HepG2 (cell line): ENCODE measurements around the gene IL10RA. TPM values are rescaled to one million over a fixed set of nuclear protein-coding genes. Genes with fewer than 3 reads are reported as not detected.

Source experiments
- ATAC-seq: fragments of 200-7000 bp; cut with Tn5 transposase; 3 replicates; pipeline ENCODE4 v1.9.1; 2020; ENCODE audit warnings: mild to moderate bottlenecking, moderate library complexity
- BruUV-seq: library from RNA; stranded (reverse); fragments of 400-500 nt; replicated peaks from 2 replicates; lab custom pipeline; 2021; lab: Mats Ljungman, UMichigan
- CTCF ChIA-PET: fragments of 300-600 bp; formaldehyde crosslinking; extraction: SDS; loops from one replicate; lab custom pipeline; 2021; ENCODE audit warnings: low total read pairs, inconsistent platforms, low intra/inter-chr PET ratio; lab: Yijun Ruan, JAX
- POLR2A ChIA-PET: fragments of 350-600 bp; sonication (Branson Sonifier 250); formaldehyde crosslinking; loops from one replicate; lab custom pipeline; 2020; ENCODE audit warnings: antibody characterized with exemption, inconsistent platforms; lab: Yijun Ruan, JAX
- DNase-seq: peaks from one replicate; pipeline ENCODE4 v3.0.0-alpha.2; 2015; ENCODE audit warnings: low spot score
- FAIRE-seq: peaks from 3 replicates; lab custom pipeline; 2011; peaks lifted over from hg19 to GRCh38; lab: Jason Lieb, UNC
- H2AFZ ChIP-seq: one replicate; pipeline ENCODE4 v1.6.1; 2011; ENCODE audit warnings: low read length, inconsistent platforms
- H3K27ac ChIP-seq: fragments of 300-600 bp; 3 replicates; pipeline ENCODE4 v1.8.0; 2011; ENCODE audit warnings: mixed run types, mild to moderate bottlenecking, mixed read lengths, low read length, inconsistent platforms; ENCODE audit not compliant: insufficient read depth; ENCODE audit errors: extremely low read length
- H3K27me3 ChIP-seq, 2 experiments: fragments of 200-600 bp in 1 of 2; 2 replicates in 1 of 2; 3 replicates in 1 of 2; pipeline versions ENCODE4 v1.6.0 to v1.8.0; 2011; ENCODE audit warnings: low read length in 2 of 2, mild to moderate bottlenecking in 2 of 2, moderate library complexity in 2 of 2, inconsistent platforms in 1 of 2; ENCODE audit not compliant: insufficient read depth in 2 of 2, control insufficient read depth in 1 of 2
- H3K36me3 ChIP-seq, 2 experiments: fragments of 200-600 bp in 1 of 2; replicated peaks in 1 of 2; 2 replicates in 1 of 2; 3 replicates in 1 of 2; pipeline versions ENCODE4 v1.5.1 to v1.8.0; 2011; ENCODE audit warnings: low read length in 2 of 2, inconsistent platforms in 1 of 2; ENCODE audit not compliant: insufficient read depth in 2 of 2, control insufficient read depth in 1 of 2
- H3K4me1 ChIP-seq: 2 replicates; pipeline ENCODE4 v1.5.1; 2012; ENCODE audit warnings: low read length, inconsistent platforms; ENCODE audit not compliant: insufficient read depth
- H3K4me2 ChIP-seq: 2 replicates; pipeline ENCODE4 v1.6.0; 2011; ENCODE audit warnings: low read depth, low read length, inconsistent platforms
- H3K4me3 ChIP-seq, 3 experiments: fragments of 200-600 bp in 1 of 3; sonication (generic), shearing (Covaris generic) in 1 of 3; replicated peaks in 1 of 3; 2 replicates each; pipeline ENCODE4 v1.5.1; 2011 to 2016; ENCODE audit warnings: low read length in 3 of 3, inconsistent platforms in 2 of 3, low read depth in 2 of 3, mild to moderate bottlenecking in 2 of 3, control low read depth in 1 of 3, mixed read lengths in 1 of 3; ENCODE audit not compliant: insufficient read depth in 1 of 3
- H3K79me2 ChIP-seq: one replicate; pipeline ENCODE4 v1.6.1; 2011; ENCODE audit warnings: low read length, inconsistent platforms; ENCODE audit not compliant: insufficient read depth
- H3K9ac ChIP-seq: 2 replicates; pipeline ENCODE4 v1.6.0; 2011; ENCODE audit warnings: mild to moderate bottlenecking, low read depth, low read length, inconsistent platforms; ENCODE audit not compliant: insufficient read depth
- H3K9me3 ChIP-seq: 2 replicates; pipeline ENCODE4 v1.5.1; 2012; ENCODE audit warnings: mild to moderate bottlenecking, low read length
- H4K20me1 ChIP-seq: 2 replicates; pipeline ENCODE4 v1.6.0; 2011; ENCODE audit warnings: inconsistent platforms, mild to moderate bottlenecking, low read length, moderate library complexity; ENCODE audit not compliant: insufficient read depth
- CHD2 ChIP-seq: IDR thresholded peaks from 2 replicates; pipeline ENCODE4 v1.6.1; 2011; ENCODE audit warnings: low read depth, low read length, improper control_type of control experiment
- ETV5 ChIP-seq: IDR thresholded peaks from 2 replicates; pipeline ENCODE4 v1.6.1; 2018; ENCODE audit warnings: missing biosample characterization, missing genetic modification reagents, inconsistent platforms, borderline replicate concordance
- HOXA5 ChIP-seq: sonication (generic); formaldehyde crosslinking; IDR thresholded peaks from 2 replicates; pipeline ENCODE4 v1.4.0; 2020; ENCODE audit warnings: missing genetic modification reagents
- HOXA9 ChIP-seq: sonication (generic); formaldehyde crosslinking; IDR thresholded peaks from 2 replicates; pipeline ENCODE4 v1.8.1; 2022; ENCODE audit warnings: missing genetic modification reagents, mild to moderate bottlenecking, moderate library complexity, borderline replicate concordance
- NCOA1 ChIP-seq: sonication (generic); formaldehyde crosslinking; IDR thresholded peaks from 2 replicates; pipeline ENCODE4 v1.9.0; 2021; ENCODE audit warnings: missing genetic modification reagents
- NFE2 ChIP-seq: sonication (generic); formaldehyde crosslinking; IDR thresholded peaks from 2 replicates; pipeline ENCODE4 v1.4.0; 2020; ENCODE audit warnings: missing genetic modification reagents
- NFIB ChIP-seq: sonication (generic); formaldehyde crosslinking; IDR thresholded peaks from 2 replicates; pipeline ENCODE4 v1.9.0; 2021; ENCODE audit warnings: missing genetic modification reagents, mild to moderate bottlenecking, borderline replicate concordance
- RBM39 ChIP-seq: fragments of 200-400 bp; formaldehyde crosslinking; IDR thresholded peaks from one replicate; pipeline ENCODE4 v1.6.1; 2018; ENCODE audit warnings: antibody characterized with exemption, mild to moderate bottlenecking, low read depth, low read length; ENCODE audit not compliant: poor library complexity, severe bottlenecking
- SKI ChIP-seq: fragments of 450-650 bp; IDR thresholded peaks from one replicate; pipeline ENCODE4 v1.6.1; 2018; ENCODE audit warnings: mild to moderate bottlenecking; ENCODE audit not compliant: partially characterized antibody
- ZNF17 ChIP-seq: sonication (generic); formaldehyde crosslinking; IDR thresholded peaks from 2 replicates; pipeline ENCODE4 v1.5.0; 2020; ENCODE audit warnings: mild to moderate bottlenecking, missing genetic modification reagents
- ZNF746 ChIP-seq: sonication (generic); formaldehyde crosslinking; IDR thresholded peaks from 2 replicates; pipeline ENCODE4 v1.8.0; 2022; ENCODE audit warnings: mild to moderate bottlenecking, missing genetic modification reagents
- ZNF749 ChIP-seq: sonication (generic); formaldehyde crosslinking; IDR thresholded peaks from 2 replicates; pipeline ENCODE4 v1.8.0; 2022; ENCODE audit warnings: mild to moderate bottlenecking, missing genetic modification reagents, moderate library complexity, borderline replicate concordance
- ZNF883 ChIP-seq: sonication (generic); formaldehyde crosslinking; IDR thresholded peaks from 2 replicates; pipeline ENCODE4 v1.5.1; 2020; ENCODE audit warnings: mild to moderate bottlenecking, missing genetic modification reagents; ENCODE audit errors: not compliant biosample characterization
- WGBS: methylation state at CpG from one replicate; pipeline ENCODE4 v1.1.6; 2017; ENCODE audit warnings: low lambda C conversion rate; 5-methylcytosine and 5-hydroxymethylcytosine counted together
- in situ Hi-C: cut with HindIII; loops from 2 replicates; pipeline ENCODE4 v1.10.0; 2017; ENCODE audit warnings: low pct_unique_long_range_greater_than_20kb; ENCODE audit not compliant: extremely low pct_ligation_motif_present
- intact Hi-C: fragments of 100-400 bp; cut with micrococcal nuclease; formaldehyde crosslinking; loops from one replicate; pipeline ENCODE4 v1.10.0; 2022; ENCODE audit not compliant: unreplicated experiment
- polyA plus RNA-seq, 8 experiments: library from polyadenylated mRNA; depleted of rRNA in 3 of 8; stranded (reverse) in 7 of 8; unstranded in 1 of 8; fragments of >200 nt; fragmentation: Illumina TruSeq in 4 of 8; extraction: Trizol in 4 of 8; gene quantifications; 2 replicates each; pipeline versions ENCODE4 v1.2.1 to v1.2.3, GENCODE V29; 2011 to 2016; ENCODE audit warnings: low read depth in 4 of 8, missing spikeins in 1 of 8, mixed read lengths in 1 of 8; ENCODE audit not compliant: insufficient read depth in 1 of 8
- total RNA-seq, 5 experiments: library from RNA; depleted of rRNA; stranded (reverse); fragments of >200 nt; fragmentation: Illumina TruSeq; extraction: Trizol; gene quantifications; 2 replicates each; pipeline ENCODE4 v1.2.3, GENCODE V29; 2016; ENCODE audit warnings: low read depth in 1 of 5
- TF ChIP-seq, protein P1 (sequence below): IDR thresholded peaks from 2 replicates; pipeline ENCODE4 v1.6.1; 2016; ENCODE audit warnings: low read depth, control low read depth

The IL10RA gene
- total and polyA plus RNA-seq, 2 of the 13 experiments (the other 11 are each of a cell fraction or from before 2014, with no cell fraction given), result not detected

DNA sequence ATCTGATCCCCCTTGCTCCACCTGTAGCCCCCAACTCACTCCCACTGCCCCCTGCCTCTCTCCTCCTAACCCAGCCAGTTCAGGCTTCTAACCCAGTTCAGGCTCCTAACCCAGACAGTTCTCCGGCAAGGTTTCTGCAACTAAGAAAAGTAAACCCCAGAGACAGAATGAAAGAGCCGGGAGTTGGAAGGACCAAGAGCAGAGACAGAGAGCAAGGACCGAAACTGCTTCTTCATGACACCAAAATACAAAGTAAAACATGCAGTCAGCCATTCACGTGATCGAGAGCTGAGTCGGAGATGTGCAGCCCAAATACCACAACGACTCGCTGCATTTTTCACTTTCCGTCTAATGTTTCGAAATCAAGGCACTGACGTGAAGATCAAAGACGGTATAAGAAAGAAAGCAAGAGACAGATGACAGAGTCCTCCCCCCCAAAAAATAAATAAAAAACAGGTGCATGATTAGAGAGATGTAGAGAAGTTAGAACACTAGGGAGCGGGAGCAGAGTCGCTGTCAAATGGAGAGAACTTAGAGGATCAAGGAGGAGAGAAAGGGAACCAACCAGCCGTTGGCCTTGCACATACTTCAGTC lies 884 bp downstream of the IL10RA start:
- Histone ChIP-seq H3K36me3 (no peaks in the 10 kb centered on the region), H3K4me3 (no peak overlapping the region), H3K9ac (no peak overlapping the region), H3K79me2 (no peaks in the 10 kb centered on the region), H3K4me1 (peaks cover 17% of the 10 kb centered on the region), H3K27ac (no peak overlapping the region), H3K27me3 (peaks cover 16 to 59% of the 10 kb centered on the region in 2 experiments), H3K4me2 (peak overlapping the region; percentile 20; the same call in 1 of the 2 replicates), H4K20me1 (no peaks in the 10 kb centered on the region), H3K9me3 (no peaks in the 10 kb centered on the region), H2AFZ (no peak overlapping the region)
- POLR2A ChIA-PET, result no interaction called here
- intact Hi-C loops (no loop called here), in situ Hi-C loops (no loop called here)
- no TSS peak for BruUV-seq
- FAIRE-seq (no peak), DNase-seq (no peak), ATAC-seq (no peak)
- CTCF ChIA-PET, result no interaction called here
- TF ChIP-seq RBM39, result no peak
- TF ChIP-seq ZNF749 (CRISPR knock-in tag), result no peak
- no peak for TF ChIP-seq NFE2 (CRISPR knock-in tag)
- TF ChIP-seq ZNF883, result no peak
- TF ChIP-seq HOXA5 (CRISPR knock-in tag), result no peak
- no peak for TF ChIP-seq NFIB (CRISPR knock-in tag)
- TF ChIP-seq CHD2, result no peak
- TF ChIP-seq HOXA9 (CRISPR knock-in tag), result no peak
- TF ChIP-seq ZNF17 (CRISPR knock-in tag), result no peak
- TF ChIP-seq ZNF746 (CRISPR knock-in tag), result no peak
- TF ChIP-seq, protein P1, sequence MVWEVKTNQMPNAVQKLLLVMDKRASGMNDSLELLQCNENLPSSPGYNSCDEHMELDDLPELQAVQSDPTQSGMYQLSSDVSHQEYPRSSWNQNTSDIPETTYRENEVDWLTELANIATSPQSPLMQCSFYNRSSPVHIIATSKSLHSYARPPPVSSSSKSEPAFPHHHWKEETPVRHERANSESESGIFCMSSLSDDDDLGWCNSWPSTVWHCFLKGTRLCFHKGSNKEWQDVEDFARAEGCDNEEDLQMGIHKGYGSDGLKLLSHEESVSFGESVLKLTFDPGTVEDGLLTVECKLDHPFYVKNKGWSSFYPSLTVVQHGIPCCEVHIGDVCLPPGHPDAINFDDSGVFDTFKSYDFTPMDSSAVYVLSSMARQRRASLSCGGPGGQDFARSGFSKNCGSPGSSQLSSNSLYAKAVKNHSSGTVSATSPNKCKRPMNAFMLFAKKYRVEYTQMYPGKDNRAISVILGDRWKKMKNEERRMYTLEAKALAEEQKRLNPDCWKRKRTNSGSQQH (CRISPR knock-in tag), result no peak
- TF ChIP-seq NCOA1, result no peak
- TF ChIP-seq SKI, result no peak
- TF ChIP-seq ETV5 (CRISPR knock-in tag), result no peak
- 6% methylated on average over 15 of the region's 15 CpGs for WGBS
